GM18873 (cell line): ENCODE data around the gene RTKN.

Experiments used
- ATAC-seq: cut with Tn5 transposase; IDR thresholded peaks from one replicate; pipeline ENCODE4 v1.9.1; 2021; ENCODE audit warnings: mild to moderate bottlenecking, moderate library complexity, moderate number of reproducible peaks; ENCODE audit not compliant: unreplicated experiment, low FRiP score

RTKN gene

GRCh38 chr2:74384051-74384450 lies 57.7 kb downstream of the RTKN start:
- no peak for ATAC-seq

- no peak for ATAC-seq
Observed at GRCh38 chr2:74383254-74383653, 58.5 kb downstream of the RTKN start.

- ATAC-seq = no peak
Observed at GRCh38 chr2:74381751-74382150, 60.0 kb downstream of the RTKN start.

- ATAC-seq = no peak
Observed at GRCh38 chr2:74379851-74380789, 61.6 kb downstream of the RTKN start, which contains the start of gene DCTN1. TSS of gene DCTN1 (minus strand) at chr2:74380311. CDS start at chr2:74380037, 274 bp downstream.

GRCh38 chr2:74378007-74378406 lies 63.7 kb downstream of the RTKN start:
- ATAC-seq = no peak

- no peak for ATAC-seq
Observed at GRCh38 chr2:74375838-74376237, 65.9 kb downstream of the RTKN start.
